Activated gamma-delta T cell (primary cell): ENCODE data around the gene TUBA4A.

ENCODE experiments used
- DNase-seq: peaks from one replicate; lab custom pipeline; 2025; lab: John Stamatoyannopoulos, UW

TUBA4A gene

GRCh38 chr2:219234331-219234730 is 19.4 kb downstream of the TUBA4A start:
- no peak for DNase-seq

GRCh38 chr2:219230059-219230540 is 23.6 kb downstream of the TUBA4A start:
- no peak for DNase-seq

- peak; percentile 90 for DNase-seq
These were observed 24.2 kb downstream of the TUBA4A start, which contains the start of the genes ANKZF1 and ATG9A for GRCh38 chr2:219229305-219230058. TSS of gene ANKZF1 (plus strand) at chr2:219229806. CDS start at chr2:219230258, 452 bp downstream. TSS of gene ATG9A (minus strand) at chr2:219229636. CDS start at chr2:219228024, 1,612 bp downstream.

- DNase-seq: no peak
These were observed 24.8 kb downstream of the TUBA4A start for GRCh38 chr2:219228911-219229304.

- no peak for DNase-seq
These were observed 25.4 kb downstream of the TUBA4A start for GRCh38 chr2:219228041-219228910.

- no peak for DNase-seq
These were observed 28.4 kb downstream of the TUBA4A start for GRCh38 chr2:219225350-219225749.

GRCh38 chr2:219223831-219224610 is 29.7 kb downstream of the TUBA4A start:
- DNase-seq: no peak

- DNase-seq: no peak
These were observed 31.7 kb downstream of the TUBA4A start for GRCh38 chr2:219221957-219222518.

GRCh38 chr2:219220652-219221402 is 32.9 kb downstream of the TUBA4A start:
- DNase-seq: no peak

GRCh38 chr2:219219784-219220532 is 33.8 kb downstream of the TUBA4A start:
- no peak for DNase-seq

GRCh38 chr2:219218732-219219701 is 34.7 kb downstream of the TUBA4A start, which contains the start of gene ABCB6:
TSS of gene ABCB6 (minus strand) at chr2:219218958. CDS start at chr2:219218673, 285 bp downstream.
- DNase-seq: peak; percentile 62

- no peak for DNase-seq
These were observed 35.4 kb downstream of the TUBA4A start for GRCh38 chr2:219218217-219218731.

- no peak for DNase-seq
These were observed 37.2 kb downstream of the TUBA4A start for GRCh38 chr2:219216535-219216915.

GRCh38 chr2:219215871-219216534 is 37.7 kb downstream of the TUBA4A start:
- no peak for DNase-seq

- DNase-seq: no peak
These were observed 38.9 kb downstream of the TUBA4A start for GRCh38 chr2:219214786-219215185.

- no peak for DNase-seq
These were observed 39.6 kb downstream of the TUBA4A start for GRCh38 chr2:219214141-219214540.

GRCh38 chr2:219213486-219214071 is 40.1 kb downstream of the TUBA4A start:
- DNase-seq: no peak

- DNase-seq: no peak
These were observed 40.7 kb downstream of the TUBA4A start for GRCh38 chr2:219213026-219213415.
